Stimulated activated CD4-positive, alpha-beta T cell treated with anti-CD3 and anti-CD28 coated beads, Interleukin-4, amount 100 ng/mL, for 24 hours (primary cell): ENCODE data around the gene LRRFIP2.
"Not testable (repeated sequence)": the region's sequence is repeated elsewhere in the genome, so short reads cannot be mapped to it uniquely, and the experiment has no call there.

ENCODE experiments used
- DNase-seq: peaks from one replicate; pipeline ENCODE4 v3.0.0-alpha.2; 2020

The LRRFIP2 gene

DNA sequence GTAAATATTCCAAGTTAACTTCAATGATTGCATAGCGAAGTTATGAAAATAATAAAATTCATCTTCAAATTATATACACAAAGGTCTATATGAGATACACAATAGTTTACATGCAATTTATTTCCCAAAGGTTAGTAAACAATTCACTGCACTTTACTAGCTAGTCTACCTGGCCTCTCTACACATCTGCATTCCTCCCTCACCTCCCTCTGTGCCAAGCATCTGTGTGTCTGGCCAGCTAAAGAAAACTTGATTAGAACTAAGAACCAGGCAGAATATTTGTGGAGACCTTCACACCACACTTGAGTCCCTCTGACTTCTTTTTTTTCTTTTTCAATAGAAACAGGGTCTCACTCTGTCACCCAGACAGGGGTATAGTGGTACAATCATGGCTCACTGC is 61.4 kb downstream of the LRRFIP2 start:
- no peak for DNase-seq

DNA sequence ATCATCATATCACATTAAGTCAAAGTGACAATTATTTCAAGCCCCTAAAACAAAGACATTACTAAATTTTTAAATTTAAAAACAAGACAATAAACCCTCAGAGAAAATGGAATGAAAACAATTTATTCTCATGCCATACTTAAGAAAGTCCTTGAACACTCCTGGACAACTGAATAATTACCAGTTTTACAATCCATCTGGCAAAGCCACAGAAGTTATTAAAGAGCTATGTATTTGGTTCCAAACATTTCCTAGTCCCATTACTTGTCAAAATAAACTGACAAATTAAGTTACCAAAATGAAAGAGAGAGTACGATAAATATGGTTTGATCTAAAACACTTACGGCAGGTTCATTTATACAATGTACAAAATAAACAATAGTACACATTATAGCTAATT is 63.2 kb downstream of the LRRFIP2 start:
- no peak for DNase-seq

- no peak for DNase-seq
Measured at GRCh38 chr3:37107846-37108245, 66.5 kb downstream of the LRRFIP2 start.

GRCh38 chr3:37103103-37103808 is 71.1 kb downstream of the LRRFIP2 start:
- no peak for DNase-seq

- no peak for DNase-seq
Measured at GRCh38 chr3:37100411-37100810, 74.0 kb downstream of the LRRFIP2 start.

GRCh38 chr3:37099469-37099868 is 74.9 kb downstream of the LRRFIP2 start:
- no peak for DNase-seq

DNA sequence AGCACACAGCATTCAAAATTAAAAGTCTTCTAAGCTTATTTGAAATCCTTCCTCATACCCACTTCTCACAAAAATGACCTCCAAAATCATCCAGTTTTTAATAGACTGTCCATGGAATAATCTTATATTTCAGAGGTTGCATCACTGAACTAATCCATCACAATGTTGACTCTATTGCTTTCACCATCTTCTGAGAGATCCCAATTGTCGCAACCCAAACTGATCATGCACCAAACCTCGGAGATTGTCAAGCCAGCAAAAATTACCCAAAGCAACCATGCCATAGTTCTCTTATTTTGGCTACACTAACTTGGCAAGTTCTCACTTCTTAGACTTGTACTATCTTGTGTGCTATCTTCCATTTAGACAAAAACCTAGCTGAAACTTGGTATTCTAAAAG is 75.5 kb downstream of the LRRFIP2 start:
- DNase-seq = no peak

DNA sequence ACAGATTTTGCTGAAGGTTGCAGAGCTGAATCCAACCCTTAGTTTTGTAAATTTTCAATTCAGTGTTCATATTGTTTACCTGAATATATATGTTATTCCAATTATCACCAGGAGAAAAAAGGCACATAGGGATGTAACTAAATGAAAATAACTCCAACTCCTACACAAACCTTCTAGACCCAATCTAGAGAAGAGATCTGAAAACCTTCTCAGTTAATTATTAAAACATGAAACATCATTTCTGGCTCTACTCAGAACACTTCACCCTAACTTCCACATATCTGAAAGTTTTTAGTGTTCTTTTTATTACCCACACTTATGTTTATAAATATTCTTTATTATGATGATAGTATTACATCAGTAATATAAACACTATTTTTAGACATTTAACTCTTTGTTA is 76.6 kb downstream of the LRRFIP2 start:
- no peak for DNase-seq

DNA sequence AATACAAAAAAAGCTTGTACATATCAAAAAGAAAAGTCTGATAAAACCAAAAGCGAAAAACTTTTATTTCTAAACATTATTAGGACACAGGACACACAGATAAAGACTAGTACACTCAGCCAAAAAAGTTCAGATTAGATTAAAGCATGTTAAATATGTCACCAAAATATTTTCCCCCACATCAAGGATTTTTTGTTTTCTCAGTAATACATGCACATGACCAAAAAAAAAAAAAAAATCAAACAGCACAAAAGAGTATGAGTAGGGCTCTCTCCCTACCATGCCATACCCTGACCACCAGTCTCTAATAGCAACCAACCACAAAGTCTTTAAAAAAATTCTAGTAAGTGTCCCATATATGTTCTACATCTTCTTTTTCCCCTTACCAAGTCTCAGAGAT is 77.4 kb downstream of the LRRFIP2 start:
- no peak for DNase-seq

- DNase-seq = no peak
Measured at GRCh38 chr3:37096288-37096687, 78.1 kb downstream of the LRRFIP2 start.

DNA sequence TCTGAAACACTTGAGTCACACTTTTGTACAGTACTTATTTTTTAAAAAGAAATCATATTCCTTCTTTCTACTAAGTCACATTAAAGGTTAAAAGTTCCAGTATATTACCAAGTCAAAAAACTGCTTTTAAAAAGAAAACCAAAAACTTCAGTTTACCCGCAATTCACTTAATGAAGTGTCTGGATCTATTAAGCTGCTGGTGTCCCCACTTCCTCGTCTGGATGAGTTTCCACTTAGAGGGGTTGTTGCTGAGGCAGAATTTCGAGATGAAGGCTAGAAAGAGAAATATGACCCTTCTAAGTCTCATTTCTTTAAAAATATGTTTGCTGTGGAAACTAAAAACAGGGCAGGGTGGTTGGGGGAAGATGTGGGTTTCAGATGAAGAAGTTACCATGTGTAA is 79.7 kb downstream of the LRRFIP2 start:
- no peak for DNase-seq

GRCh38 chr3:37093481-37093880 is 80.9 kb downstream of the LRRFIP2 start:
- DNase-seq = no peak

- no peak for DNase-seq
Measured at GRCh38 chr3:37092484-37092883, 81.9 kb downstream of the LRRFIP2 start.

- DNase-seq = no peak
Measured at GRCh38 chr3:37087870-37088269, 86.5 kb downstream of the LRRFIP2 start.

DNA sequence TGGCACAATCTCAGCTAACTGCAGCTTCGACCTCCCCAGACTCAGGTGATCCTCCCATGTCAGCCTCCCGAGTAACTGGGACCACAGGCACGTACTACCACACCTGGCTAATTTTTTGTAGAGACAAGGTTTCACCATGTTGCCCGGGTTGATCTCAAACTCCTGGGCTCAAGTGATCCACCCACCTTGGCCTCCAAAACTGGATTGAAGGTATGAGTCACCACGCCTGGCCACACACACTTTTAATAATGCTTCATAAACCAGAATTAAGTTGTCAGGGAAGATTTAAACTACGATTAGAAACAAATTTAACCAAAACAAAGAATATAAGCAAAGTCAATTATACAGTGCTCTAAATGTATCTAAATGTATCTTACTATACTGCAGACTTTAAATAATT is 87.5 kb downstream of the LRRFIP2 start:
- DNase-seq = no peak

DNA sequence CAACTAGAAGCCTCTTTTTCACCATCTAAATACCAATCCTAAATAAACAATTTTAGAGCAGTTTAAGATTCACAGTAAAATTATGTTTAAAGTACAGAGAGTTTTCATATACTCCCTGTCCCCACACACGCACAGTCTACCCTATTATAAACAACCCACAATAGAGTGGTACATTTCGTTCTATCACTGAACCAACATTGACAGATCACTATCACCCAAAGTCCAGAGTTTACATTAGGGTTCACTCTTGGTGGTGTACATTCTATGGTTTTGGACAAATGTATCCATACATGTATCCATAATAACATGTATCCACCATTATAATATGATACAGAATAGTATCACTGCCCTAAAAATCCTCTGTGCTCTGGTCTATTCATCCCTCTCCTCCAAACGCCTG is 92.1 kb downstream of the LRRFIP2 start:
- no peak for DNase-seq

DNA sequence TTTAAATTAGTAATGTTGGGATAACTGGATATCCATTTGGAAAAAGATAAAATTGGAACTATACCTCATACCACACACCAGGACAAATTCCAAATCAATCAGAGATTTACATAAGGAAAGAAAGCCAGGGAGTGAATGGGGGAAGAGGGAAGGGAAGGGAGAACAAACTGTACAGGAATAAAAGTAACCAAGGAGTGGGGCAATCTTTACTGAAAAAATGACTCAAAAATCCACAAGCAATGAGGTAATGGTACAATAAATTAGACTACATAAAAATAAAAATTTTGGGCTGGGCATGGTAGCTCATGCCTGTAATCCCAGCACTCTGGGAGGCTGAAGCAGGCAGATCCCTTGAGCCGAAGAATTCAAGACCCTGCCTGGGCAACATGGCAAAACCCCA is 98.4 kb downstream of the LRRFIP2 start:
- no peak for DNase-seq

DNA sequence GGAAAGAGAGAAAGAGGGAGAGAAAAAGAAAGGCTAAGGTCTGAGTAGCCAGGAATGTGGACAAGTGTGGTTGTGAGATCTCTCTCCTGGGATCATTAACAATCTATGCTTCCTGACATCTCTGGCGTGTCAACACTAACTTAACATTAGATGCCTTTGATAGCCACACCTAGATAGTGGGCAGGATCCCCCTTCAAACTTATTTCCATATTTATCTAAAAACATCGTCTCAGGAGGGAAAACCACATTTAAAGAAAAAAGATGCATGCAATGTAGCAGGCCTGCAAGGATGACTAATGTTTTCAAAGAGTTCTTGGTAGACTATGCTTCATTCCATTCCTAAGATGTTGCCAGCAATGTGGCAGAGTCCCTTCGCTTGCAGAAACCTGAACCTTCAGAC is 100.2 kb downstream of the LRRFIP2 start:
- no peak for DNase-seq

DNA sequence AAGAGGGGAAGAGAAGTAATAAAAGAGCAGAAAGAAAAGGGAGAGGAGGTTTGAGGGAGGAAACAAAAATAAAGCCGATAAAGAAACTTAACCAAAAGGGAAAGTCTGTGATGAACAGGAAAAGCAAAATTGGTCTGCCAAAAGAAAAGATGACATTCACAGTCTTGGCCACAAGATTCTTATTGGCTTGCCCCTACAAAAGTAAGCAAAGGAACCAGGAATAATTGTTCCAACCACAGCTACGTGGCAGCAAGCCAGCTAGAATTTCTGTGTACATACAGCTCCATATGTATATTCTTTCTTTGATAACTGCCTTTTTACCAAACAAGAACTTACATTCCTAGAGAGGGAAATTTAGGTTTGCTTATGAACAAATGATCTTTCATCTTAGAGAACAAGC is 101.5 kb downstream of the LRRFIP2 start:
- no peak for DNase-seq

- no peak for DNase-seq
Measured at GRCh38 chr3:37071921-37072320, 102.5 kb downstream of the LRRFIP2 start.

DNA sequence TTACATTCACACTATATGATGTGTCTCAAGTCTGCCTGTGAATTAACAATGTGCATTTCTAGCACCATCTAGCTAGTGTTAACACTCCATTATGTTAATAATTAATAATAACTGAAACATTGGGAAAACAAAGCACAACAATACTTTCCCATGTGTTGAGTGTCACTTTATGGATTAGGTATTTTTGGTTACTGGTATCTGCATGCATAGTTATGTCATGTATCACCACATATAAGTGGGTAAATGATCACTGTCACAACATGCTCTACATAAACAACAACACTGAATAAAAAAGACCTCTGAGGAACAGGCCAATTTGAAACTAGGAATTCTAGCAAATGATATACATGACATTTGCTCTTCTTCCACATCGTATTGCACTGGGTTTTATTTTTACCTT is 106.4 kb downstream of the LRRFIP2 start:
- DNase-seq = no peak

DNA sequence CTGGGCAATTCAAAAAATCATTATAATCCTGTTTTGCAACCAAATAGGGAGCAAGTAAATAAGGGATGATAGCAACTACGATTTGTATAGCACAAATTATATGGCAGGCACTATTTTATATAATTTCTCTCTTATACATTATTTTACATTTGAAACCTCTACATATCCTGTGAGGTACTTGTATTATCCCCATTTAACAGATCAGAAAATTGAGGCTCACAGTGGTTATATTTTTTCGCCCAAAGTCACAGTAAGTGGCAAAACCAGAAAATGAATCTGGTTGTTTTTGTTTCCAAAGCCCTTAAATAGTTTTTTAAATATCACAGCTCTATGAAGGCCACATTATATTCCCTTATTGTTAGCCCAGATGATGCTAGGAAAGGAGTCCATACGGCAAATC is 106.8 kb downstream of the LRRFIP2 start:
- no peak for DNase-seq

DNA sequence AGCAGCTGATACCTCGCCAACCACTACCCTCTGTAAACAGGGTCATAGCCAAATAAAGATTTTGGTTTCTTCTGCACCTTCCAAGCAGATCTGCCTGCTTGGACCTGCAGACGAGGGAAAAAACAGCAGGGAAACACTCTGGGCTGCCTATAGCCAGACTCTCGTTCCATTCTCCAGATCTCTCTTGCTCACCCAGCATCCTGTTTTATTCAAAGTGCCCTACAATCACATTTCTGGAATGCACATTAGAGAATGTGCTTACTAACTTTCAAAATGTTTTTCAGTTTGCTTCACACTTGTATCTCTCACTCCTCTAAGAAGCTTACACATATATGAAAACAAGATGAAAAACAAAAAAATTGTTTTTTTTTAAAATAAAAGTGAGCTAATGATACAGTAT is 109.6 kb downstream of the LRRFIP2 start:
- DNase-seq = no peak

GRCh38 chr3:37058117-37058516 is 116.3 kb downstream of the LRRFIP2 start:
- no peak for DNase-seq

DNA sequence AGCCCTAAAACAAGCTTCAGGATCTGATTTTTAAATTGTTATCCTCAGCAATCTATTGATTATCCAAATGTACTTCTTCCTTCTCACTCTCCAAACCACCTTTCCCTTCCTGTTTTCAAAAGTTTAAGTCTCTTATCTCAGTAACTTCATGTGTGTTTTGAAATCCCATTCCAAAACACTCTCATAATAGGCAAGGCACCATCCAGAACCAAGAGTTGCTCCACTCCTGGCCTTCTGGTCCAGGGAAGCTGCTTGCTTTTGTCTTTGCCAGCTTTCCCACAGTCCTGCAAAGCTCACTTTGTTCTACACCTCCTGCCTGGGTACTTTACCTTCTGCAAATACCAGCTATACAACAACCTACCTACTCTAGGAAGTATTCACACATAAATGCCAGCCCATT is 117.6 kb downstream of the LRRFIP2 start:
- no peak for DNase-seq

DNA sequence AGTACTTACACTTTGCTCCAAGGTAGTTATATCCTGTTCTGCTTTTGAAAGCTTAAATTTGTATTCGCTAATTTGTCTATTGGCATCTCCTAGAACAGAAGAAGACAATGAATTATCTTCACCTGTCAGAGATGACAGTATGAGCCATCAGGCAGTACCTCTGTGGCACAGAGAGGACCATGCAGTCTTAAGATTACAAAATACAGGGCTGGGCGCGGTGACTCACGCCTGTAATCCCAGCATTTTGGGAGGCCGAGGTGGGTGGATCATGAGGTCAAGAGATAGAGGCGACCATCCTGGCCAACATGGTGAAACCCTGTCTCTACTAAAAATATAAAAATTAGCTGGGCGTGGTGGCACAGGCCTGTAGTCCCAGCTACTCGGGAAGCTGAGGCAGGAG is 119.3 kb downstream of the LRRFIP2 start:
- not testable (repeated sequence) for DNase-seq
